Endometrium (tissue), 2 donors: ENCODE measurements around the gene BAZ1A.
"Not testable (repeated sequence)": the region's sequence is repeated elsewhere in the genome, so short reads cannot be mapped to it uniquely, and the experiment has no call there.

ENCODE experiments used
- FAIRE-seq: peaks from 2 replicates; lab custom pipeline; 2012; peaks lifted over from hg19 to GRCh38; lab: Jason Lieb, UNC
- donor health status: control.
- donor health status: control.

BAZ1A gene

GRCh38 chr14:34785223-34786006 lies 89.7 kb downstream of the BAZ1A start:
- no peak for FAIRE-seq

GRCh38 chr14:34782031-34782430 lies 93.1 kb downstream of the BAZ1A start:
- no peak for FAIRE-seq

DNA sequence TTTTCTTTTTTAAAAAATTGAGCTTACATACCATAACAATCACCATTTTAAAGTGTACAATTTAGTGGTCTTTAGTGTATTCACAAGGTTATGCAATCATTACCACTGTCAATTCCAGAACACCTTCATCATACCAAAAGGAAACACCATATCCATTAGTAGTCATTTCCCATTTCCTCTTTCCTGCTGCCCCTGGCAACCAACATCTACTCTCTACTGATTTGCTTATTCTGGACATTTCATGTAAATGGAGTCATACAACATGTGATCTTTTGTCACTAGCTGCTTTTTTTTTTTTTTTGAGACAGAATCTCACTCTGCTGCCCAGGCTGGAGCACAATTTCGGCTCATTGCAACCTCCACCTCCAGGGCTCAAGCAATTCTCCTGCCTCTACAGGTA lies 93.9 kb downstream of the BAZ1A start:
- no peak for FAIRE-seq

- FAIRE-seq = no peak
Measured at GRCh38 chr14:34780646-34781045, 94.5 kb downstream of the BAZ1A start.

DNA sequence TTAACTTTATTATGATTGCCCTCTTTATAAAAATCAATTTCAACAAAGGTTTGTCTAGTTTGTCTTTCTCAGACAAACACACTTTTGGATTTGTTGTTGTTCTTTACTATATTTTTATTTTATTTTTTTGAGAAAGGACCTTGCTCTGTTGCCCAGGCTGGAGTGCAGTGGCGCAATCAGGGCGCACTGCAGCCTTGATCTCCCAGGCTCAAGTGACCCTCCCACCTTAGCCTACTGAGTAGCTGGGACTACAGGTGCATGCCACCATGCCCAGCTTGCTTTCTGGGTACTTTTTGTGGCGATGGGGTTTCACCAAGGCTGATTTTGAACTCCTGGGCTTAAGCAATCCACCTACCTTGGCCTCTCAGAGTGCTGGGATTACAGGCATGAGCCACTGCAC lies 96.4 kb downstream of the BAZ1A start:
- no peak for FAIRE-seq

DNA sequence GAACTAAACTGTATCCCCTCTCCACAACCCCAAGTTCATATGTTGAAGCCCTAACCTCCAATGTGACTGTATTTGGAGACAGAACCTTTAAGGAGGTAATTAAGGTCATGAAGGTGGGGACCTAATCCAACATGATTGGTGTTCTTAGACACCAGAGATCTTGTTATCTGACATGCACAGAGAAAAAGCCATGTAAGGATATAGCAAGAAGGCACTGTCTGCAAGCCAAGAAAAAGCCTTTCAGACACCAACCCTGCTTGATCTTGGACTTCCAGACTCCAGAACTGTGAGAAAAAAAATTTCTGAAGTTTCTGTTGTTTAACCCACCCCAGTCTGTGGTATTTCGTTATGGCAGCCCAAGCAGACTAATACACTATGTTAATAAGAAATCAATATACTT lies 98.5 kb downstream of the BAZ1A start:
- FAIRE-seq = no peak

- no peak for FAIRE-seq
Measured at GRCh38 chr14:34775922-34776321, 99.2 kb downstream of the BAZ1A start.

DNA sequence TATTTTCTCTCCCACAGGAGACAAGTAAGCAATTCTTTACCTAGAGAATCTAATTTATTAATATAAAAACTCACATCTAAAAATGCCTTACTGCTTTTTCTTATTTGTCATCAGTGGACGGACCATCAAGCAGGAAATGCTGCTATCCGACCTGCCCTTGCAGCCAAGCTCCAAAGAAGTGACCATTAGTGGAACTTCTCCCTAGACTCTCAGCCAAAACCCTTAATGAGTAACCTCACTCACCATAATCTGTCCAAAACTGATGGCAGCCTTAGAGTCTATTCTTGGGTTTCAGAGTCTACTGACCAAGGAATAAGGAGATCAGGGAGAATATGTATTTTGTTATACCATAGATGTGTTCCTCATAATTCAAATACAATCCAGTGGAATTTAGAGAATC lies 99.8 kb downstream of the BAZ1A start:
- no peak for FAIRE-seq

- no peak for FAIRE-seq
Measured at GRCh38 chr14:34770901-34771300, 104.3 kb downstream of the BAZ1A start.

DNA sequence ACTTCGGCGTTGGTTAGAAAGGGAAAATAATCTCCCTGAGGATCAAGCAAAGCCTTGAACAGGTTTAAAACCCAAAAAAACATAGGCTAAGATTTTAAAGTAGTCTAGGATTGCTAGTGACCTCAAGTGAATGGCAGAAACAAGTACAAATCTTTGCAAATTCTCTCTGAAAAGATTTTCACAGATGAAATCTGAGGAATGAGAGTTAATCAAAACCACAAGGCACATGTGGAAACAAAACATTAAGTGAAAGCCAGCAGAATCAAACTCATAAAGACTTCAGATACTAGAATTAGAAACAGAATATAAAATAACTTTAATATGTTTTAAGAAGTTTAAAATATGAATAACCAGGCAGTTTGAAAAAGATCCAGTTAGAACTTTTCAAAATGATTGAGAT lies 108.6 kb downstream of the BAZ1A start:
- peak; percentile 98 for FAIRE-seq

DNA sequence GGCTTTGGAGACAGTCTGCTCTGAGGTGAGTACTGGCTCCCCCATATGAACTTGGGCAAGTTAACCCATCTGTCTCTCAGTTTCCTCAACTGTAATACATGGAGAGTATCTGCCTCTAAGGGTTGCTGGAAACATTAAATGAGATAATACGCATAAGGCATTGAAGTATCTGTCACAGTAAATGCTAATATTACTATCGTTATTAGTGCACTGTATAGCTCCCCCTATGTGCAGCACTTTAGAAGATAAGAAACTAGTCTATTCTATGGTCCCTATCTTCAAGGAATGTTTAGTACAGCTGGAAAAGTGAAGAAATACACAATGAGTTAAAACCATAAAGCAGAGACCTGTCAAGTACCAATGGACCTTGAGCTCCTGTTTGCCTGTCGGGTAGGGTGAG lies 109.1 kb downstream of the BAZ1A start:
- no peak for FAIRE-seq

DNA sequence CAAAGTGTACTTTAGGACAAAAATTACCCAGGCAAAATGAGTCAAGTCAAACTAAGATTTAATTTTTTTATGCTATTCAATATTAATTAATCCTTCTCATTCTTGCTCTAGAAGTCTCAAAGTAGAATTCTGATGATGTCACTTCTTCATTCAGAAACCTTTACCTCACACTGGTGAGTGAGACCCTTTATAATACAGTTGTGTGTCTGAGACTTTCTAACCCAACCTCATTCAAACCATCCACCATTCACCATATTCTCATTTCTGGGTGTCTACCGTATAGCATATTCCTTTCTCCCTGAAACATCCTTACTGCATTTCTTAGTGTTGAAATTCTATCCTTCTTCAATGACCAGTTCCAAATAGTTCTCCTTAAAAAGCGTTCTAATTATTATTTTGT lies 119.9 kb downstream of the BAZ1A start:
- FAIRE-seq = no peak

DNA sequence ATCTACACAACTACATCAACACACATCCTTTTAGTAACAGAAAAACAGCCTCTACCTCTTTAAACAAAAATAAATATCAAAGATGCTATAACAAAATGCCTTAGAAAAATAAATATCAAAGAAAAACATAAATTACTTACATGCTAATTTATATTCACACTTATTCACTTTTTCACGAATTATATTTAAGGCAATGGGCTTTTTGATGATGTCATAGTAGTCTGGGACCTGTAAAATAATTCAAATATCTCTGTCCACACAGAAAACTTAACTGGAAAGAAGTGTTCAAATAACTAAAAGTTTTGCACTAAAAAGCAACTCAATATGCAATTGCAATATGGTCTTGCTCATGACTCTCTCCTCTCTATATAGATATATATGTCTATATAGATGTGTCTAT lies 120.5 kb downstream of the BAZ1A start:
- FAIRE-seq = no peak

GRCh38 chr14:34750670-34751069 lies 124.5 kb downstream of the BAZ1A start:
- FAIRE-seq = peak; percentile 26

DNA sequence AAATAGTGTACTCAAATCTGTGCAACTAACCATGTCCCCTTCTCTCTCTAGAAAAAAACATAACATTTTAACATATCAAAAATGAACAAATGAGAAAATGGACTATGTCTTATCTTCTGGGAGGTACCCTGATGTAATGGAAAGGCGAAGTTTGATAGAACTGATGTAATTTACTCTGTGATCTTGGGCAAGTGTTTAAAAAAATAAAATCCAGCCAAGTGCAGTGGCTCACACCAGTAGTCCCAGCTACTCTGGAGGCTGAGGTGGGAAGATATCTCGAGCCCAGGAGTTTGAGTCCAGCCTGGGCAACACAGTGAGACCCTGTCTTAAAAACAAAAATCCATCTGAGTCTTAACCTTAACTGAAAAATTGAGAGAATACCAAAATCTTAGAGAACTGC lies 124.9 kb downstream of the BAZ1A start:
- no peak for FAIRE-seq

DNA sequence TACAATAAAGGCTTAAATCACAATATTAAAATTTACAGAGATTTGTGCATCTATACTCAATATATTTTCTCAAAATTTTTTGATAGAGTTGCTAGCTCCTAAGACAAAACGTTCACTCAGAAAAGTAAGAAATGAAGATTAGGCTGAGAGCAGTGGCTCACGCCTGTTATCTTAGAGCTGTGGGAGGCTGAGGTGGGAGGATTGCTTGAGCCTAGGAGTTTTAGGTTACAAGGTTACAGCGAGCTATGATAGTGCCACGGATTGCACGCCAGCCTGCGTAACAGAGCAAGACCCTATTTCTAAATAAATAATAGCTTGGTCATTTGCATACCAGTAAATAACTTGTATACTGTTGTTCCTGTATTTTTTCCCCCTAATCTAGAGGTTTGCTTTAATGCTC lies 125.8 kb downstream of the BAZ1A start:
- FAIRE-seq = no peak

DNA sequence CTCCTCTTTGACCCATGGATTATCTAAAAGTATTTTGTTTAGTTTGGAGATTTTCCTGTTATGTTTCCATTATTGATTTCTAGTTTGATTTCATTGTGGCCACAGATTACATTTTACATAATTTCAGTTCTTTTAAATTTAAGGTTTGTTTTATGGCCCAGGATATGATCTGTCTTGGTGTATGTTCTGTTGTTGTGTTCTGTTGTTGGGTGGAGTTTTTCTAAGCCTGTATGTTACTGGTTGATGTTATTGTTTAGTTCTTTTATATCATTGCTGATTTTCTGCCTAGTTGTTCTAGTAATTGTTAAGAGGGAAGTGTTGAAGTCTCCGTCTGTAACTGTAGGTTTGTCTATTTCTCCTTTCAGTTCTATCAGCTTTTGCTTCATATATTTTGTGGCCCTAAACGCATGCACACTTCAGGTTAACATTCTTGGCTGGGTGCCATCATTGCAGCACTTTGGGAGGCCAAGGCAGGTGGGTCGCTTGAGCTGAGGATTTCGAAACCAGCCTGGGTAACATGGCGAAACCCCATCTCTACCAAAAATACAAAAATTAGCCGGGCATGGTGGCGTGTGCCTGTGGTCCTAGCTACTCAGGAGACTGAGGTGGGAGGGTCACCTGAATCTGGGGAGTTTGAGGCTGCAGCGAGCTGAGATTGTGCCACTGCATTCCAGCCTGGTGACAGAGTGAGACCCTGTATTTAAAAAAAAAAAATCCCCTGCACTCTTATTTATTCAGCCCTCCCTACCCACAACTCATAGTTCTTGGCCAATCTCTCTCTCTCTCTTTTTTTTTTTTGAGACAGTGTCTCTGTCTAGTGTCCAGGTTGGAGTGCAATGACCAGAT lies 132.7 kb downstream of the BAZ1A start:
- FAIRE-seq = no peak

- FAIRE-seq = no peak
Measured at GRCh38 chr14:34741840-34742239, 133.3 kb downstream of the BAZ1A start.

DNA sequence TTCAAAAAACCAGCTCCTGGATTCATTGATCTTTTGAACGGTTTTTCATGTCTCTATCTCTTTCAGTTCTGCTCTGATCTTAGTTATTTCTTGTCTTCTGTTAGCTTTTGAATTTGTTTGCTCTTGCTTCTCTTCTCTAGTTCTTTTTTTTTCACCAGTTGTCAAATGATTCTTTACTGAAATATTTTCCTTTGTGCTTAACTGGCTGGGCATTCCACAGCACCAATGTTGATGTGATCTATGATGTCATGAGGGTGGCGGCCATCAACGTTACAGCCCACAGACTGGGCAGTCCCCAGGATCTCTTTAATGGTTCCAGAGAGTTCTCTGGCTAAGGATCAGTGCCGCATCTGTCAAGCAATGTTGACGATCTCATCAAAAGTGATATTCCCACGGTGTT lies 135.0 kb downstream of the BAZ1A start:
- FAIRE-seq = not testable (repeated sequence)

DNA sequence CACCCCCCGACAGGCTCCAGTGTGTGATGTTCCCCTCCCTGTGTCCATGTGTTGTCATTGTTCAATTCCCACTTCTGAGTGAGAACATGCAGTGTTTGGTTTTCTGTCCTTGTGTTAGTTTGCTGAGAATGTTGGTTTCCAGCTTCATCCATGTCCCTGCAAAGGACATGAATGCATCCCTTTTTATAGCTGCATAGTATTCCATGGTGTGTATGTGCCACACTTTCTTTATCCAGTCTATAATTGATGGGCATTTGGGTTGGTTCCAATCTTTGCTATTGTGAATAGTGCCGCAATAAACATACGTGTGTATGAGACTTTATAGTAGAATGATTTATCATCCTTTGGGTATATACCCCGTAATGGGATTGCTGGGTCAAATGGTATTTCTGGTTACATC lies 138.1 kb downstream of the BAZ1A start:
- not testable (repeated sequence) for FAIRE-seq

GRCh38 chr14:34733245-34733644 lies 141.9 kb downstream of the BAZ1A start:
- FAIRE-seq = no peak

DNA sequence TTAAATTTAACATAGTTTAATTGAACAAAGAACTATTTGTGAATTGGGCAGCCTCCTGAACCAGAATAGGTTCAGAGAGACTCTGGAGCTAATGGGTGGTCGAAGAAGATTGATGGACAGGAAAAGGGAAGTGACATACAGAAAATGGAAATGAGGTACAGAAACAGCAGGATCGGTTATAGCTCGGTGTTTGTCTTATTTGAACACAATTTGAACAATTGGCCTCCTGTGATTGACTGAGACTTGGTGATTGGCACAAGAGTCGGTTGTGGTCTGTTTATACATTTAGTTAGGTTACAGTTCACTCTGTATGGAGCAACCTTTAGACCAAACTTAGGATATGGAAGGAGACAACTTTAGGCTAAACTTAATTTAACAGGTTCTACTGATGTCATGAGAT lies 142.4 kb downstream of the BAZ1A start:
- FAIRE-seq = no peak

GRCh38 chr14:34723867-34724266 lies 151.3 kb downstream of the BAZ1A start:
- FAIRE-seq = no peak
